ENCODE results near the gene TCF7L1. TPM values are rescaled to one million over a fixed set of nuclear protein-coding genes. Genes with fewer than 3 reads are reported as not detected.
"Not testable (repeated sequence)": the region's sequence is repeated elsewhere in the genome, so short reads cannot be mapped to it uniquely, and the experiment has no call there.

The TCF7L1 gene
- not detected for total RNA-seq

DNA sequence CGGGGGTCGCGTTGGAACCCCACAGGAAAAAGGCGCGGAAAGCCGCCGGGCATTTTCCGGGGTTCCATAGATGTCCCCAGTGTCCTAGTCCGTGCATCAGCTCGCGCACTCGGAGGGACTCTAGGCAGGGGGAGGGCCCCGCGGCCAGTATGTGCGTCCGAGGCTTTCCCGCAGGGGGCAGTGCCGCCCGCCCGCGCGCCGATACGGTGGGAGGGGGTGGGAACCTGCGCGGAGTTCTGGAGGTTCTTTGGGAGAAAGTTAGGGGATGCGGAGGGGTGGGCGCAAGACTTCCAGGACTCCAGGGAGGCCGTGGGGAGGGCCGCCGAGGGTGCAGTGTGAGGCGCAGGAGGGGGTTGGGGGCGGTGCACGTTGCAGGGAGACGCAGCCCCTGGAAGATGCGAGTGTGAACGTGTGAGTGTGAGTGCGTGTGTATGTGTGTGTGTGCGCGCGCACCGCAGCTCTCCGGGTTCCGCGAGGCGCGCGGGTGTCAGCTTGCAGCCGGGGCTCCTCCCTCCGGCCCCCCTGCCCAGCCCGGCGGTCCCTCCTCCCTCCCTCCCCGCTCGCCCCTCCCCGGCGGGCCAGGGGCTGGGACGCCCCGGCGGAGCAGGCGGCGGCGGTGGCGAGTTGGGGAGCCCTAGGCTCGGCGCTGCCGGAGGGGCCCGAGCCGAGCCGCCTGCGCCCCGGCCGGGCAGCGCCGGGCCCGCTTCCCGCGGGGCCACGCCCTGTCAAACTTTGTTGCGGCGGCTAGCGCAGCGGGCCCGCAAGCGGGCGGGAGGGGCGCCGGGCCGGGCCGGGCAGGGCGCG lies at the start of gene TCF7L1:
Gene TCF7L1 (plus strand): TSS at position 559 of the 804 bp plus-strand sequence. CDS start 293 bp downstream, outside the sequence.
- POLR2A ChIA-PET = no interaction called here
- CTCF ChIA-PET = interaction anchor here (0.8 to 1.1 kb wide), 2 partner anchors 25 to 164 kb away, joined by 3 read pairs; no protein-coding TSS in a partner anchor

DNA sequence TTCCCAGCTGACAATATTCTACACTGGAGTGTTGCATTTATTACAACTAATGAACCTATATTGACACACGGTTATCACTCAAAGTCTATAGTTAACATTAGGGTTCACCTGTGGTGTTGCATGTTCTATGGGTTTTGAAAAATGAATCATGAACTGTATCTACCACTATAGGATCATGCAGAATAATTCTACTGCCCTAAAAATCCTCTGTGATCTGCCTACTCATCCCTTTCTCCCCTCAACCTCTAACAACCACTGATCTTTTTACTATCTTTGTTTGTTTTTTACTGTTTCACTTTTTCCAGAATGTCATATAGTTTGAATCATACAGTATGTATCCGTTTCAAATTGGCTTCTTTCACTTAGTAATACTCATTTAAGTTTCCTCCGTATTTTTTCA lies 47.6 kb upstream of the TCF7L1 start:
- CTCF ChIA-PET = interaction anchor here (0.6 kb wide), 1 partner anchor 340 kb away, joined by 4 read pairs; no protein-coding TSS in a partner anchor
- POLR2A ChIA-PET = interaction anchor here (0.5 kb wide), 1 partner anchor 16 kb away, joined by 3 read pairs; no protein-coding TSS in a partner anchor

- CTCF ChIA-PET = no interaction called here
- POLR2A ChIA-PET = no interaction called here
These were observed 45.7 kb upstream of the TCF7L1 start for GRCh38 chr2:85087541-85087940.

DNA sequence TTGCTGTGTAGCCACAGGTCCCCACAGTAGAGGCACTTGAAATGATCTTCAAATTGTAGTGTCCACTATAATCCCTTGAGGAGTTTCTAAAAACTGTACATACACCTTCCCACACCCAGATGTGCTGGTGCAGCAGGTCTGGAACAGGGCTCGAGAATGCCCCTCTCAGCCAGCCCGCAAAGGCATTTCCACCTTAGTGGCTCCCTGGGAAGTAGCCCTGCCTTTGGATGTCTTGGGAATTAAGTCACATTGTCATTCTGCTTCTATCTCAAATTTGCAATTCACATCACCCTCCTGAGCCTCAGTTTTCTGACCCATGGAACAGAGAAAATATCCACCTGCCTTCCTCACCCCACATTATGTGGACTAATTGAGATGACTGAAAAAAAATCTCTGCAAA lies 44.3 kb upstream of the TCF7L1 start:
- ChIA-PET CTCF (no interaction called here), POLR2A (no interaction called here)

GRCh38 chr2:85089585-85089984 lies 43.6 kb upstream of the TCF7L1 start:
- ChIA-PET POLR2A (no interaction called here), CTCF (interaction anchor here (0.9 kb wide), 1 partner anchor 8 kb away, joined by 3 read pairs; no protein-coding TSS in a partner anchor)

GRCh38 chr2:85091838-85092237 lies 41.4 kb upstream of the TCF7L1 start:
- ChIA-PET CTCF (no interaction called here), POLR2A (no interaction called here)

- ChIA-PET POLR2A (no interaction called here), CTCF (no interaction called here)
These were observed 38.1 kb upstream of the TCF7L1 start for GRCh38 chr2:85095094-85095493.

DNA sequence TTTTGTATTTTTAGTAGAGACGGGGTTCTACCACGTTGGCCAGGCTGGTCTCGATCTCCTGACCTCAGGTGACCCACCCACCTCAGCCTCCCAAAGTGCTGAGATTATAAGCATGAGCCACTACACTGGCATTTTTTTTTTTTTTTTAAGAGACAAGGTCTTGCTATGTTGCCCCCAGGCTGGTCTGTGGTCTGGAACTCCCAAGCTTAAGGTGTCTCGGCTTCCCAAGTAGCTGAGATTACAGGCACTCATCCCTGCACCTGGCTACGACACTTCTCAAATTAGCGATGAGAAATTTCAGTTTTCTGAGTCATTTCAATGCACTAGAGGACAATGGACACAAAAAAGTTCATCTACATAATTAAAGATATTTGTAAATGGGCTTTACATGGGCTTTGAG lies 36.6 kb upstream of the TCF7L1 start:
- POLR2A ChIA-PET = no interaction called here
- CTCF ChIA-PET = no interaction called here

DNA sequence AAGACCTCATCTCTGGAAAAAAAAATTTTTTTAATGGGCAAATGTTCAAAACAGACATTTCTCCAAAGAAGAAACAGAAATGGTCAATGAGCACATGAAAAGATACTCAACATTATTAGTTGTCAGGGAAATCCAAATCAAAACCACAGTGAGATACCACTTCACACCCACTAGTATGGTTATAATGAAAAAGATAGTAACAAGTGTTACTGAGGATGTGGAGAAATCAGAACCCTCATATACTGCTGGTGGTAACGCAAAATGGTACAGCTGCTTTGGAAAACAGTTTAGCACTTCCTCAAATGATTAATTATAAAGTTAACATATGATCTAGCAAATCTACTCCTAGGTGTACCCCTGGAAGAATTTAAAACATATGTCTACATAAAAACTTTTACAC lies 29.0 kb upstream of the TCF7L1 start:
- CTCF ChIA-PET = no interaction called here
- POLR2A ChIA-PET = no interaction called here

GRCh38 chr2:85106489-85107180 lies 26.6 kb upstream of the TCF7L1 start:
- CTCF ChIA-PET = no interaction called here
- POLR2A ChIA-PET = no interaction called here

DNA sequence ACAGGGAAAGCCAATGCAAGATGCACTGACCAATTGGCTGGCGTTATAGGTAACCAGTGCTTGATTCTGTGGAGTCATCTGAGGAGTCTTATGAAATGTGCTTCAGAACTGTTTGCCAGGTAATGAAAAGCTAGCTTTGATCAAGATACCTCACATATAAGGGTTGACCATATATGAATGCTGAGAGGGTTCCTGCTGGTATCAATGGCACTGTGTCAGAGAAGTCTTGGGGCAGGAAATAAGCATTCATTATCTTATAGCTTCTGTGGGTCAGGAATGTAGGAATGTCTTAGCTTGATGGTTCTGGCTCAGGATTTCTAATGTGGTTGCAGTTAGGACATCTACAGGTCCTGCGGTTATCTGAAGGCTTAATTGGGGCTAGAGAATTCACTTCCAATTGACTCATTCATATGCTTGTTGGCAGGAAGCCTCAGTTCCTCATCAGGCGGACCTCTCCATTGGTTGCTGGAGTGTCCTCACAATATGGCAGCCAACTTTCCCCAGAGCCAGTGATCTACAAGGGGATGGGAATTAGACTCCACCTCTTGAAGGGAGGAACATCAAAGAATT lies 22.1 kb upstream of the TCF7L1 start:
- ChIA-PET POLR2A (no interaction called here), CTCF (interaction anchor here (1.5 kb wide), 1 partner anchor 174 kb away, joined by 3 read pairs; no protein-coding TSS in a partner anchor)

DNA sequence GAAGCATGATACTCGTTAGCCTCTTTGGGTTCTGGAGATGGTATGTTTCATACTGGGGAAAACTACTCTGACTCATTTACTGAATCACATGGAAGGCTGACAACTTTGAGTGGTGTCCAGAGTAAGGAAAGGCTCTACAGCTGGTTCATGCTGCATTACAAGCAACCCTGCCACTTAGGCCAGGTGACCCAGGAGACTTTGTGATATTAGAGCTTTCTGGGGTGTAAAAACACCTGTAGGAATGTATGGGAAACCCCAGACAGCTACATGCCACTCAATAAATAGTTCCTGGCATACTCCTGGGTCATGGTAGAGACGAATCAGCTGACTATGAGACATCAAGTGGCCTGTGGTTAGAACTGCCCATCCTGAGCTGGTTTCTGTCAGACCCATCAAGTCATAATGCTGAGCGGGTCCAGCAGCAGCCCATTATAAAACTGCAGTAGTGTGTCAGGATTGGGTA lies 21.3 kb upstream of the TCF7L1 start:
- POLR2A ChIA-PET = no interaction called here
- CTCF ChIA-PET = no interaction called here

DNA sequence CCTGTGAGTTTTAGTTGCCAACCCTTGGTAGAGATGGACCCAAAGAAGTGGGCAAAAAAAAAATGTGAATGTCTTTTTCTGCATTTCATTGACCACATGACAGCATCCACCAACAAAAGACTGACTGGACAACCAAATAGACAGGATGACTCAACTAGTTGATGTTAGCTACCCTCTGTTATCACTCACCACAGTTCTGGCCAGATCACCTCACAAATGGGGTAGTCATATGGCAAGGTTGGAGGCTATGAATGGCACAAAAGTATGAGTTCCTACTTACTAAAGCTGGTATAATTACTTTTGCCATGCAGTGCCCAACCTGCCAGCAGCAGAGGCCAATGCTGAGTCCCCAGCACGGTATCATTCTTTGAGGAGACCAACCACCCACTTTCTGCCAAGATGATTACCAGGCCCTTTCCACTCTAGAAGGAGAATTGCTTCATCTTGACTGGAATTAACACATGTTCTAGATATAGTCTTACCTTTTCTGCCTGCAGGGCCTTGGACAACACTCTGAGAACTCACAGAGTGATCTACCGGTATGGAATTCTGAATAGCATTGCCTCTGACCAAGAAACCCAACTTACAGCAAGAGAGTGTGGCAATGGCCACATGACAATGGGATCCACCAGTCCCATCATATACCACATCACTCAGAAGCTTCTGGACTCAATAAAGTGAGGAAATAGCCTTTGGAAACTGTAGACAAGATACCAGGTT lies 20.1 kb upstream of the TCF7L1 start:
- CTCF ChIA-PET = no interaction called here
- POLR2A ChIA-PET = no interaction called here

- CTCF ChIA-PET = no interaction called here
These were observed 18.4 kb upstream of the TCF7L1 start for GRCh38 chr2:85114586-85115330.

DNA sequence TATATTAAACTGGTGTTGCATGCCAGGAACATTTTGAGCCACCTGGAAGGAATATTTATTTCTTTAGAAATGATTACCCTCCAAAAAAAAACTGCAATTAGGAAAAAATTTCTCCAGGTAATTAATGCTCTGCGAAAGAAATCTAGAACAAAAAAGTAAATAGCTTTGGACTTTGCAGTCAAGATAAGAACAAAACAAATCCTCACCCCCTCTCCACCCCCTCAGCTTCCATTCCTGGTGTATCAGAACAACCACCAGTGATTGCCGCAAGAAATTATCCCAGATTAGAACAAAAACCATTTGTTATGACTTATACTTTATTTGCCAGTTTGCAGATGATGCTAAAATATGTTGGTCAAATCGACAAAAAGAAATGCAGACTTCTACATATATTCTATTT lies 17.0 kb upstream of the TCF7L1 start:
- POLR2A ChIA-PET = no interaction called here

More at GRCh38 chr2:85114586-85115330, 18.4 kb upstream of the TCF7L1 start:
- POLR2A ChIA-PET = no interaction called here

GRCh38 chr2:85119900-85120299 lies 13.3 kb upstream of the TCF7L1 start:
- ChIA-PET CTCF (no interaction called here), POLR2A (no interaction called here)

More for the DNA sequence above, 17.0 kb upstream of the TCF7L1 start:
- CTCF ChIA-PET = no interaction called here

DNA sequence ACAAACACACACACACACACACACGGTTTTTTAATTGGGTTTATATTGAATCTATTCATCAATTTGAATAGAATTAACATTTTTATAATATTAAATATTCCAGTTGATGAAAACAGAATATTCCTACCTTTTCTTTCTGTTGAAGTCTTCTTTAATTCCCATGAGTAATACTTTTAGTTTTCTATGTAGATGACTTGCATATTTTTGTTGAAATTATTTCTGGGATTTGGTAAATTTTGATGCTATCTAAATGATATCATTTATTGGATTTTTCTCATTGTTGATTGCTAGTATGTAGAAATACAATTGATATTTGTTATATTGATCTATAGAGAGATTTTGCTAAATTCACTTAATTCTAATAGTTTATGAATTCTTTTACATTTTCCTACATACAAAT lies 12.8 kb upstream of the TCF7L1 start:
- ChIA-PET CTCF (no interaction called here), POLR2A (no interaction called here)

- POLR2A ChIA-PET, CTCF ChIA-PET: not testable (repeated sequence)
These were observed 6.7 kb upstream of the TCF7L1 start for GRCh38 chr2:85126462-85126861.

DNA sequence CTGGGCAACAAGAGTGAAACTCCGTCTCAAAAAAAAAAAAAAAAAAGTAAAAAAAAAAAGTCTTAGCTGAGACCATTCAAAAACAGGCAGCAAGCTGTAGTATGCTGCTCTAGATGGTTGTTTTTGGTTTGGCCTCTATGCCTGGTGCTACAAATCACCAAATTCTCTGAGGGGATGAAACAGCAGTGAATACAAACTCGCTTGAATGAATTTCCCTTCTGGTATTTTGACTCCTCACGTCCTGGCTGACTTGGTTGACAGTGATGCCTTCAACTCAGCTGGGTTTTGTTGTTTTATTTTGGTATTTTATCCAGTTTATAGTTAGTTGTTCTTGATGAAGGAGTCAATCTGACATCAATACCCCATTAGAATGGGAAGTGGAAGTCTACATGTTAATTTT lies 3.3 kb upstream of the TCF7L1 start:
- CTCF ChIA-PET = no interaction called here
- POLR2A ChIA-PET = no interaction called here

DNA sequence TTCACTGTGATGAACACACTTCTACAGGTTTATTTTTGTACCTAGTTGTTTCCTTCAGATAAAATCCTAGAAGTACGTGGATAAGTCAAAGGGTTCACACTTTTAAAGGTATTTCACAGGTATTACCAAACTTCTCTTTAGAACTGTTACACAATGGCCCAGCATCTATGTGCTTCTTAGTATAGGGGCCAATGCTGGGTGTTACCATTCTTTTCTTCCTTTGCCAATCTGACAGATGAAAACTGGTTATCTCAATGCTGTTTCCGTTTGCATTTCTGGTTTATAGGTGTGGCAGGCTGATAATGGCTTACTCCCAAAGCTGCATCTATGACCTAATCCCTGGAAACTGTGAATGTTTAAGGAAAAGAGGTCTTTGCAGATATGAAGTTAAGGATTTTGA lies 2.8 kb upstream of the TCF7L1 start:
- ChIA-PET CTCF (no interaction called here), POLR2A (no interaction called here)

Measured in activated CD8-positive, alpha-beta memory T cell treated with anti-CD3 and anti-CD28 coated beads for 36 hours (primary cell).